ENCODE measurements around the gene ERI3. TPM values are rescaled to one million over a fixed set of nuclear protein-coding genes. Genes with fewer than 3 reads are reported as not detected.

Gene ERI3
- total and polyA plus RNA-seq, 9 of the 15 experiments (the other 6 are each of a cell fraction or from before 2014, with no cell fraction given) = 47.8 to 93.4 (median 67.2) TPM

- TF ChIP-seq POLR2G (IDR thresholded peaks at IDR 0.05; ENCODE audit: low read depth, low read length) (peak; percentile 61), ATF1 (CRISPR knock-in tag; IDR thresholded peaks at IDR 0.05) (no peak), ATF1 (tag; IDR thresholded peaks at IDR 0.05) (no peak)
Measured at GRCh38 chr1:44218503-44219300, 136.4 kb downstream of the ERI3 start (continued).

GRCh38 chr1:44217809-44218410 lies 137.1 kb downstream of the ERI3 start:
- in situ Hi-C loops (cut with MboI) (loop anchor here (5.0 kb wide), 1 partner anchor 74 kb away; no protein-coding TSS in a partner anchor), intact Hi-C loops (cut with micrococcal nuclease) (loop anchor here (1.0 to 10.0 kb wide), 5 partner anchors 76 to 437 kb away; no protein-coding TSS in a partner anchor)
- Histone ChIP-seq H3K27me3 (ENCODE audit: control insufficient read depth in 2 of 2, insufficient read depth in 2 of 2, low read length in 2 of 2) (no peaks in the 10 kb centered on the region), H3K9me1 (ENCODE audit: control insufficient read depth, insufficient read depth, low read length) (peaks cover 6% of the 10 kb centered on the region), H3K36me3 (ENCODE audit: control insufficient read depth, insufficient read depth, low read length) (peaks cover 75% of the 10 kb centered on the region), H3K4me2 (ENCODE audit: insufficient read depth, low read length) (no peak overlapping the region), H3K4me3 (no peak overlapping the region), H4K20me1 (replicated peaks; ENCODE audit: control insufficient read depth, insufficient read depth, low read length) (no peaks in the 10 kb centered on the region; the same call in 1 of the 2 replicates), H3K9me3 (replicated peaks; ENCODE audit: control insufficient read depth, insufficient read depth, low read depth, low read length) (no peaks in the 10 kb centered on the region), H2AFZ (ENCODE audit: low read depth, low read length) (no peak overlapping the region), H3K4me1 (replicated peaks in 1 of 2; ENCODE audit: control insufficient read depth in 2 of 2, insufficient read depth in 2 of 2, low read length in 2 of 2) (peaks cover 5 to 13% of the 10 kb centered on the region in 2 experiments; a peak in 4 of 5 replicates), H3K27ac (ENCODE audit: extremely low read depth, low read depth, low read length) (no peak overlapping the region), H3K9ac (ENCODE audit: insufficient read depth in 1 of 2, low read depth in 2 of 2, low read length in 2 of 2) (no peak overlapping the region), H3K79me2 (ENCODE audit: control insufficient read depth, insufficient read depth, low read length) (peaks cover 5% of the 10 kb centered on the region; the same call in 2 of the 3 replicates)
- ChIA-PET CTCF (ENCODE audit: low intra/inter-chr PET ratio) (interaction anchor here (0.6 to 2.6 kb wide), 6 partner anchors 10 to 437 kb away, joined by 3 to 18 read pairs (median 5); no protein-coding TSS in a partner anchor), POLR2A (interaction anchor here (0.6 to 2.0 kb wide), 10 partner anchors 9 to 434 kb away, joined by 3 to 8 read pairs (median 3); no protein-coding TSS in a partner anchor)
- DNase-seq (ENCODE audit: extremely low read depth in 1 of 4, low spot score in 3 of 4) = peak; percentile 78 to 86 (median 84)
- BruUV-seq (replicated peaks) = no TSS peak
- peak; percentile 85 for ATAC-seq
- FAIRE-seq = peak; percentile 98
- WGBS (ENCODE audit: insufficient coverage, low coverage, missing lambda C conversion rate) = 54% methylated on average over 4 of the region's 4 CpGs
- 0 out of 2 replicates have a peak, but pooled peaks have one; percentile 21 for TF ChIP-seq ARID2 (IDR thresholded peaks at IDR 0.05)
- TF ChIP-seq GABPA (tag; conservative IDR thresholded peaks at IDR 0.05; ENCODE audit: low read depth) = no peak
- peak in 1 of 2 experiments; percentile 24; a peak in 1 of 4 replicates for TF ChIP-seq RCOR1 (IDR thresholded peaks at IDR 0.05; ENCODE audit: borderline replicate concordance in 1 of 2, low read depth in 2 of 2, low read length in 2 of 2)
- TF ChIP-seq EGR1 (conservative IDR thresholded peaks at IDR 0.05) = no peak
- TF ChIP-seq FOXK1 (CRISPR knock-in tag; IDR thresholded peaks at IDR 0.05; ENCODE audit: borderline replicate concordance) = peak; percentile 58; the same call in 1 of the 2 replicates
- no peak for TF ChIP-seq BRD9 (IDR thresholded peaks at IDR 0.05; ENCODE audit: low read depth, partially characterized antibody)
- peak; percentile 85 for TF ChIP-seq REST (IDR thresholded peaks at IDR 0.05; ENCODE audit: borderline replicate concordance)
- TF ChIP-seq REST (CRISPR knock-in tag; IDR thresholded peaks at IDR 0.05; ENCODE audit: low read depth) = no peak
